Fibroblast of skin of left quadriceps (primary cell): Measurements from ENCODE around the gene OR6C2.
"Not testable (repeated sequence)": the region's sequence is repeated elsewhere in the genome, so short reads cannot be mapped to it uniquely, and the experiment has no call there.

ENCODE experiments used
- DNase-seq, 2 experiments: peaks; one replicate each; pipeline ENCODE4 v3.0.0-alpha.2; 2013; ENCODE audit warnings: low read depth in 2 of 2

Gene OR6C2

DNA sequence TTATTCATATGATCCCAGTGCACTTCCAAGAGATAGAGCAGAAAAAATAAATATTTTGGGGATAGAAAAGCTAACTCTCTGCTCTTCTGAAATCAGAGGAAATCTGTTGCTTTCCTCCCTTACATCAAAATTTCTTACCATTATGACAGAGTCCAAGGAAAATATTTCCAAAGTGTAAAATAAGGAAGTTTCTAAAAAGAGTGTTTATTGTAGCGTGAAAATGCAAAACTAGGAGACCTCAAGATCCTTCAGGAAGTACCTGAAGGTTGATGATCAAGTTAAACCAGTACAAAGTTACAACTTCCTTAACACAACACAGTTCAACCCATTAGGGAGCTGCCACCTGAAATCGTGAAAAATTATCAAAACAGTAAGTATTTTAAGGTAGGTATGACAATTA lies at the start of gene OR6C2:
OR6C2 (plus strand) TSS at position 301 of the 400 bp plus-strand sequence. CDS start 8,138 bp downstream, outside the sequence.
- DNase-seq, result no peak

DNA sequence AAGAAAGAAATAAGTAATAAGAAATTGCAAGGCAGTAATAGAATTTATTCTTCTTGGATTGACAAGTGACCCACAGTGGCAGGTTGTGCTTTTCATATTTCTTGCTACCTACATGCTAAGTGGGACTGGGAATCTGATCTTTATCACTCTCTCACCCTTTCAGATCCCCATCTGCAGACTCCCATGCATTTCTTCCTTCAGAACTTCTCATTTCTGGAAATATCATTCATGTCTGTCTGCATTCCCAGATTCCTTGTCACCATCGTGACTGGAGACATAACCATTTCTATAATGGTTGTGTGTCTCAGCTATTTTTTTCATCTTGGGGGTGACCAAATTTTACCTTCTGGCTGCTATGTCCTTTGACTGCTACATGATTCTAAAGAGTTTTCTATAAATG lies 47.5 kb upstream of the OR6C2 start:
- no peak for DNase-seq

DNA sequence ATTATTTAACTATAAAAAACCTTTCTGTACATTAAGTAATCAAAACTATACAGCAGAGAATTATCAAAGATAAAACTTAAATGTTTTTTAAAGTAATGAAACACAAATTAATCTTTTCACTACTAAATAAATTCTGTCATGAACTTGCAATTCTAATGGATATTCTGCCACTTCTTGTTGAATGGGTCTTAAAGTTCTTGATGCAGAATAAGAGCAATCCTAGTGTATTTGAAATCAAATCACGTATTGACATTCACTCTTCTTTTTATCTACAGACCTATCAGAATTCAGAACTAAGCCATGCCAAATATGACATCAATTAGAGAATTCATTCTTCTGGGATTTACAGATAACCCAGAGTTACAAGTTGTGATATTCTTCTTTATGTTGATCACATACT lies 43.6 kb upstream of the OR6C2 start, which contains the start of gene OR6C65:
OR6C65 (plus strand) TSS at position 301 of the 400 bp plus-strand sequence; CDS start at position 301, 0 bp downstream.
- no peak for DNase-seq

DNA sequence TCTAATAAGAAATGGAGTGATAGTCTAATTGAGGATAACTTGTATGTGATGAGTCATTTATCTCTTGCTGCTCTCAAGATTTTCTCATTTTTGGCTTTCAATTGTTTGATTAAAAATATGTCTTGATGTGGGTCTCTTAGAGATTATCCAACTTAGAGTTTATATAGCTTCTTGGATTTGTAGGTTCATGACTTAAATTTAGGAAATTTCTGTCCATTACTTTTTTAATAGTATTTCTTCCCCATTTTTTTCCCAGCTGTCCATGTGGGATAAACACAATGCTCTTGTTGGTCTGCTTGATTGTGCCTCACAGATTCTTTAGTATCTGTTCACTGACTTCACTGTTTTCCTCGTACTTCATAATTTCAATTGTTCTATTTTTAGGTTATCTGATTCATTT lies 36.0 kb upstream of the OR6C2 start:
- DNase-seq, result no peak

DNA sequence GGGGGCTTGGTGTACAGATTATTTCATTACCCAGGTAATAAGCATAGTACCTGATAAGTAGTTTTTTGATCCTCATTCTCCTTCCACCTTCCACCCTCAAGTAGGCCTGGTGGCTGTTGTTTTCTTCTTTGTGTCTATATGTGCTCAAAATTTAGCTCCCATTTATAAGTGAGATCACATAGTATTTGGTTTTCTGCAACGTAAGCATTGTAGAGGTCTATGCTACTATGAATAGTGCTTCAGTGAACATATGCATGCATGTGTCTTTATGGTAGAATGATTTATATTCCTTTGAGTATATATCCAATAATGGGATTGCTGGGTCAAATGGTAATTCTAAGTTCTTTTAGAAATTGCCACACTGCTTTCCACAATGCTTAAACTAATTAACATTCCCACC lies 34.7 kb upstream of the OR6C2 start:
- DNase-seq, result not testable (repeated sequence)

DNA sequence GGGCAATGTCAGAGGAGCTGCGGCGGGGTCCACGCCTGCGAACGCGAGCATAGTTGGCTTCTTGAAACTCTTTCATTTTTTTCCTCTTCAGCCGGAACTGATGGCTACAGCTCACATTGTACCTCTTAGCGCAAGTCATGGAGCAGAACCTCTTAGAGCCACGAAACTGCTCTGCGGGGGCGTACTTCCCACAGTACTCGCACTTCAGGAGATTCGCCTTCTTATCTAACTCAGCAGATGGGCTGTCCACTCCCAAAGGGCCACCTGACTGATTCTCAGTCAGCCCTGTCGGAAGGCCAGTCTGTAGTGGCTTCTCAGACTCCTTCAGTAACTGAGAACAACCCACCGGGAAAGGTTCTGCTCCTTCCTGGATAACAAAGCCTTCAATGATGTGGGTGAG lies 31.7 kb upstream of the OR6C2 start:
- not testable (repeated sequence) for DNase-seq

DNA sequence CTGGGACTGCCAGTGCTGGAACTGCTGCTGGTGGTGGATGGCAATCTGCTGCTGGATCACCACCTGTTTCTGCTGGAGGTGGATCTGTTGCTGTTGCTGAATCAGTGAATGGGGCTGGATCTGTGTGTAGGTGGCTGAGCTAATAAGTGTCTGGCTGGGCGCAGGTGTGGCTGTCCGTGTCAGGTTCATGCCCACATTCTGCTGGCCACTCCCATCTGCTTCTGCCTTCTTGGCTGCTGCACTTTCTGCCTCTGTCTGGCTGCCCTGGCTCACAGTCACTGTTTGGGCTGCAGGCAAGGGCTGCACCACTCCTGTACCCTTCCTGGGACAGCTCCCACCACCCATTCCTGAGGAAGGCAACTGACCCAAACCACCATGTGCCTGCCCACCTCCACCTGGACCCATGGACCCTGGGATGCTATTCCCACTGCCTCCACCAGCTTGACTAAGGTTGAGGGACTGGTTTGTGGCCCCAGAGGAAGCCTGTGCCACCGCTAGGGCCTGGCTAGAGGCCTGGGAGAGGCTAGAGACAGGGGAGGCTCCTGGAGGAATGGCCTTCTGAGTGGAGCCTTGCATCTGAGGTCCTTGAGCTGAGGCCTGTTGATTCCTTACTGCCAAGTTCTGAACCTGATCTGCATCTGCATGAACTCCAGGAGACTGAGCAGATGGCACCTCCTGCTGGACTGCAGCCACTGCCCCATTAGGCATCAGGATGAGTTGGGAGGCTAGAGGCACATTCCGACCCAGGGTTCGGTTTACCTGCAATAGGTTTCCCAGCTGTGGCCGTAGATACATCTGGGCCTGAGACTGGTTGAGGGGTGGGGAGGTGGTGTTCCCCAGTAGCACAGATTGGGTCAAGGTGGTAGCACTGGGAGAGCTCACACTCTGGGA lies 30.1 kb upstream of the OR6C2 start:
- DNase-seq, result not testable (repeated sequence)

DNA sequence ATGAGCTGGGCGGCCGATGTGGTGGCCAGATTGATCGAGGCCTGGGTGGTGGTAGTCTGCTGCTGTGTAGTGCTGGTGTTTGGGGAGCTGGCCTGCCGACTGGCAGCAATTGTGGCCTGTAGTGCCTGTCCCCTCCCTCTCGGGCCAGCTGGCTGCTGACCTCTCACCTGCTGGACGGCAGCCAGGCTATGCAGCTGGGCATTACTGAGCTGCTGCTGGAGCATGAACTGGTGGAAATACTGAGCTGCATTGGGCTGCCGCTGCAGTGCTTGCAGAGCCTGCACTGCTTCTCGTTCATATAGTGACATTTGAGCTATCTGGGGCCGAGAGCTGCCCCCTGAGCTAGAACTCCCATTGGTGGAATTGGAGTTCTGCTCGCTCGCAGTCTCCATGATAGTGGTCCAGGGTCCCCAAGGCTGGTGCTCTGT lies 29.5 kb upstream of the OR6C2 start:
- DNase-seq, result not testable (repeated sequence)

DNA sequence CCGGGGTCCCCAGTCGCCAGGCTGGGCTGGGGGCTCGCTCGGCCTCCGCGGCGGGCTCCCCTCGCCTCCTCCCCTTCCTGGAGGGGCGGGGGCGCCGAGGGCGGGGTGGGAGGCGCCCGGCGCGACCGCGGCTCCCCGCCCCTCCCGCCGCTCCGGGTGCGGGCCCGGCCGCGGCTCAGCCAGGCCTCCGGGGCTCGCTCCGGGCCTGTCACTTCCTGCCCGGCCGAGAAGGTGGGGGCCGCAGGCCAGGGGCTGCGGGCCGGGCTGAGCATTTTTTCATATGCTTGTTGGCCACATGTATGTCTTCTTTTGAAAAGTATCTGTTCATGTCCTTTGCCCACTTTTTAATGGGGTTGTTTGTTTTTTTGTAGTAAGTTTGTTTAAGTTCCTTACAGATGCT lies 29.0 kb upstream of the OR6C2 start:
- not testable (repeated sequence) for DNase-seq

DNA sequence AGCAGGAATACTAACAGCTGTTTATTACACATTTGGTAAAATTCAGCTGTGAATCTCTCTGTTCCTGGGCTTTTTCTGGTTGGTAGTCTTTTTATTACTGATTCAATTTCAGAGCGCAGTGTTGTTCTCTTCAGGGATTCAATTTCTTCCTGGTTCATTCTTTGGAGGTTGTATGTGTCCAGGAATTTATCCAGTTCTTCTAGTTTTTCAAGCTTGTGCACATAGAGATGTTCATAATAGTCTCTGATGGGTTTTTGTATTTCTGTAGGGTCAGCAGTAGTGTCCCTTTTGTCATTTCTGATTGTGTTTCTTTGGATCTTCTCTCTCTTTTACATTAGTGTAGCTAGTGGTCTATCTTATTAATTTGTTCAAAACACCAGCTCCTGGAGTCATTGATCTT lies 26.9 kb upstream of the OR6C2 start:
- no peak for DNase-seq

DNA sequence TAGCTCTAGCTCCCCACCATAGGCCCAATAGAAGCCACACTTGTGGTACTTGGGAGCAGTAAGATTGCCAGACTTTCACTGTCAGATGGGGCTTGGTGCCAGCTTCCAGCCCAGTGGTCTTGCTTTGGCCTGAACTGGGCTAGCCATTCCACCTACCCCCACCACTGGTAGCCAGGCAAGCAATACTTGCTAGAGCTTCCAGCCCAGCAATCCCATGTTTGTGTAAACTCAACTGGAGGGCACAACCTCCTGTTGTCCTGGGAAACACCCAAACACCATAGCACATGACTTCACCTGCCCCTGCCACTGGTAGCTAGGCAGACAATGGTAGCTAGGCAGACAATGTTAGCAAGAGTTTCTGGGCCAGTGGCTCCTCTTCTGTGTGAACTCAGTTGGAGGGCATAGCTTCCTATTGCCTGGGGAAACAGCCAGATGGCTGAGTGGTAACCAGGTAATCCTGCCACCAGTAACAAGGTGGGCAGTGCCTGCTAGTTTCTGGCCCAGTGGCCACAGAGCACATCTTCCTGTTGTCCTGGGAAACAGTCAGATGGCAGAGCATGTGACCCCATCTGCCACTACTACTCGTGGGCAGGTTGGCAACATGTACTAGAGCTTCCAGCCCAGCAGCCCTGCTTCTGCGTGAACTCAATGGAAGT lies 23.4 kb upstream of the OR6C2 start:
- no peak for DNase-seq

DNA sequence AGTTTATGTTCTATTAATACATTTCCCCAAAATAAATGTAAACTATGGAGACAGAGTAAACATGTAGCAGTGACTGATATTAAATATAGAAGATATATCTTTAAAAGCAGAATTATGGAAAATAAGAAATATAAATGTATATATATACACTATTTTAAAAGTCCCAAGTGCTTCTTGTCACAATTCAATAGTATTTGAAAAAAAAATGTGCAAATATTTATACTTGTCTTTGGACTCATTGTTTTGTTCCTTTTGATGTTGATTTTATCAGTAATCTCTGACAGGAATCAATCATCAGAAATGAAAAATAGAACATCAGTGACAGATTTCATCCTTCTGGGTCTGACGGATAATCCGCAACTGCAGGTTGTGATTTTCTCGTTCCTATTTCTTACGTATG lies 17.9 kb upstream of the OR6C2 start, which contains the start of gene OR6C76:
OR6C76 (plus strand) TSS at position 301 of the 400 bp plus-strand sequence; CDS start at position 301, 0 bp downstream.
- DNase-seq, result no peak

DNA sequence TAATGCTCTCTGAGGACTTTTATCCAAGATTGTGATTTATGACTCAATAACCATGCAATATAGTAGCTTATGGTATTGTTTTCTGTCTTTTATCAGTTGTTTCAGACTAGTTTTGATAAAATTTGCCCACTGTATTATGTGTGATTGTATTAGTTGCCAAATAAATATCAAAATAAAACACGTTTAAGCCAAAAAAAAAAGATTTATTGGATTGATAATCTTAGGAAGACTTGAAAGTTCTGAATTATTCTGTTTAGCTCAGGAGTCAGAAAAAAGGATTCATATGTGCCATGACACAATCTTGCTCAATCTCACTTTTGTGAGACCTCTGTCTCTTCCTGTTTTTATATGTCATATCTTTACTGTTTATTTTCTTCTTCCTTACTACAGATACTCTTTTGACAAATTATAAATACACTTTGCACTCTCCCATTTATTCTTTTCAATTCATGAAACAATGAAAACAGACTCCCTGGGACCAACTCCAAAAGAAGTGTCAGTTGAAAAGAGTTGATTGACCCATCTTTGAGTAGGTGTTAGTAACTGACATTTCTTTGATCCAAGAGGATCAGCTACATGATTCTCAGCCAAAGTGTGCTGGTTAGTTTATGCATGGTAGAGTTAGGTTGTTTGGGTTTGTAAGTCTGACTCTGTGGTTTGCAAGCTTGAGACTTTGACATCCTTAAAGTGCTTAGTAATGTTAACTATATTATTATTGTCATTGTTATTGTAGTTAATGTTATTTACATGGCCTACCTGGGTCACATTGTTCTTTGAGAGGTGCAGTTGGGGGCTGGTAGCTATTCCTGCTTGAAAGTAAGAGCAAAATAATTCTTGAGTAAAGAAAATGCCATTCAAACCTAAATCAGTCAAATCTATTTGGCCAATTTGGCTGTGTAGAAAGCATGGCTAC lies 15.3 kb upstream of the OR6C2 start:
- no peak for DNase-seq

DNA sequence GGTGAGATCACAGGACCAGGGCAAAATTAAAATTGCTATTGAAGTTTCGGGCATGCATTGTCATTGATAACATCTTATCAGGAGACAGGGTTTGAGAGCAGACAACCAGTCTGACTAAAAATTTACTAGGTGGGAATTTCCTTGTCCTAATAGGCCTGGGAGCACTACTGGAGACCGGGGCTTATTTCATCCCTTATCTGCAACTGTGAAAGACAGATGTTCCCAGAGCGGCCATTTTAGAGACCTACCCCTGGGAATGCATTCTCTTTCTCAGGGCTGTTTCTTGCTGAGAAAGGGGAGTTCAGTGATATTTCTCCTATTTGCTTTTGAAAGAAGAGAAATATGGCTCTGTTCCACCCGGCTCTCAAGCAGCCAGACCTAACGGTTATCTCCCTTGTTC lies 2.6 kb upstream of the OR6C2 start:
- DNase-seq, result not testable (repeated sequence)

DNA sequence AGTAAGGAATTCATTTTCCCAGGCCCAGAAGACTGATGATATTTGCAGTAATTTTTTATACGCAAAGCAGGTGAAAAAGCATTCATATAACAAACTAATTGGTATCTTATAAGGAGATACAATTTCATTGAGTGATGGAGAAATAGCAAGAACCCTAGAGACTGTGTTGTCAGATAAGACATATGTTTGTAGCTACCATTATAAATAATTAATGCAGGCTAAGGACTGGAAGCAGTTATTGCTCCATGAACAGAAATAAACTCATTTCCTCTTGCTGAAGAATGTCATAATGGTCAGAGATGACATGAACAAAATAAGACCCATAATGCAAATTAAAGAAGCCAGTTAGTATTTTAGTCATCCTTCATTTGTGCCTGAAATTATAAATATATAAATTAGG lies 1.5 kb downstream of the OR6C2 start:
- no peak for DNase-seq

DNA sequence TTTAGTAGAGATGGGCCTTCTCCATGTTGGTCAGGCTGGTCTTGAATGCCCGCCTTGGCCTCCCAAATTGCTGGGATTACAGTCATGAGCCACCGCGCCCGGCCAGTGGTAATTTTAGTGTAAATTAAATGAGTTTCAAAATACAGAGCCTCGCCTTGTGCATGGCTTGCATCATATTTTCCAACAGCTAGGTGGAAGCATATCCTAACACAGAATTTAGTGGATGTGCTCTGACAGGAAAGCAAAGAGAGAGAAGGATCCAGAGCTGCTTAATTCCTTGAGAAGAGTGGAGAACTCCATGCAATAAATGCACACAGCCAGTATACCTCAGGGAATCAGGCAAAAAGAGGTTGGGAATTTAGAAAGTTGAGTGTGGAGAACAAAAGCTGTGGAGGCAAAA lies 2.5 kb downstream of the OR6C2 start:
- no peak for DNase-seq

DNA sequence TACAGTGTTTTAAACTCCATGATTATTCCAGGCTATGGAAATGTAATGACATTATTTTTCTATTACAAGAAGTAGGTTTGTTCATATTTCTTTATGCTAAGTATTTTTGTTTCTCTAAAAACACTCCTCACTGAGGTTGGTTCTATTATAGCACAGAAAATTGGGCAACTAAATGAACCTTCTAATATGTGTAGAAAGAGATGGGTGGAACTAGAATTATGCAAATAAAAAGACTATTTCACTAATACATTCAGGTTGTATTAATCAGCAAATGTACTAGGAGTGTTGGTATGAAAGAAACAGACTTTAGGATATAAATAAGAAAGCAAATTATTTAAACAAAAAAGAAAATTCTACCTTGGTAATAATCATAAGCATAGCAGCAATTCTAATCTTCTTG lies 4.9 kb downstream of the OR6C2 start:
- no peak for DNase-seq

DNA sequence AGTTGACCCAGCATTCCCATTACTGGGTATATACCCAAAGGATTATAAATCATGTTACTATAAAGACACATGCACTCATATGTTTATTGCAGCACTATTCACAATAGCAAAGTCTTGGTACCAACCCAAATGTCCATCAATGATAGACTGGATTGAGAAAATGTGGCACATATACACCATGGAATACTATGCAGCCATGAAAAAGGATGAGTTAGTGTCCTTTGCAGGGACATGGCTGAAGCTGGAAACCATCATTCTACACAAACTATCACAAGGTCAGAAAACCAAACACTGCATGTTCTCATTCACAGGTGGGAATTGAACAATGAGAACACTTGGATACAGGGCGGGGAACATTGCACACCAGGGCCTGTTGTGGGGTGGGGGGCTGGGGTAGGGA lies 21.1 kb downstream of the OR6C2 start:
- DNase-seq, result not testable (repeated sequence)

DNA sequence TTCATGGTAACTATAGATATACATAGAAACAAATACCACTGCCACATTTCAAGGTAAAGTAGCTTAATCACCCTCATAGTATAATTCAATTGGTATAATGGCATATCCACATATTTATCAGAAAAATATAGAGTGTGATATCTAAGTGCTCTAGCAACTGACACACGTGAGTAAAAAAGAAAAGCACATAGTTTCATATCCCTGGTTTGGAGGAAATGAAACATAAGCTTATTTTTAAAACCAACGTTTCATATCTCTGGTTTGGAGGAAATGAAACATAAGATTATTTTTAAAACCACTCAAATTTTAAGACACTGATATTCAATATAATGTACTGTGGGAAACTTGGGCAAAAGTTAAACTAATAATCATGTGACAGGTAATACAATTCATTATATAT lies 24.0 kb downstream of the OR6C2 start:
- DNase-seq, result no peak

DNA sequence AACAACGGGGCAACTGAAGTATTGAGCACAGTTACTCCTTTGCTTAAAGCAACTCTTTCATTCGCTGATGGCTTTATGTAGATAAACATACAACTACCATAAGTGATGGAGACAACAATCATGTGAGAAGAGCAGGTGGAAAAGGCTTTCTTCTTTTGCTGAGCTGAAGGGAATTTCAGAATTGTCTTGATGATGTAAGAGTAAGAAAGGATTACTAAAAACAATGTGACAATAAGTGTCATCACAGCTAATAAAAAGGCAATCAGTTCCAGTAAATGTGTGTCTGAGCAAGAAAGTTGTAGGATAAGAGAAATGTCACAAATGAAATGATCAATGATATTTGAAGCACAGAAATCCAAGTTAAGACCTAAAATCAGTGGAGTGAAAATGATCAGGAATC lies 25.4 kb downstream of the OR6C2 start:
- no peak for DNase-seq

DNA sequence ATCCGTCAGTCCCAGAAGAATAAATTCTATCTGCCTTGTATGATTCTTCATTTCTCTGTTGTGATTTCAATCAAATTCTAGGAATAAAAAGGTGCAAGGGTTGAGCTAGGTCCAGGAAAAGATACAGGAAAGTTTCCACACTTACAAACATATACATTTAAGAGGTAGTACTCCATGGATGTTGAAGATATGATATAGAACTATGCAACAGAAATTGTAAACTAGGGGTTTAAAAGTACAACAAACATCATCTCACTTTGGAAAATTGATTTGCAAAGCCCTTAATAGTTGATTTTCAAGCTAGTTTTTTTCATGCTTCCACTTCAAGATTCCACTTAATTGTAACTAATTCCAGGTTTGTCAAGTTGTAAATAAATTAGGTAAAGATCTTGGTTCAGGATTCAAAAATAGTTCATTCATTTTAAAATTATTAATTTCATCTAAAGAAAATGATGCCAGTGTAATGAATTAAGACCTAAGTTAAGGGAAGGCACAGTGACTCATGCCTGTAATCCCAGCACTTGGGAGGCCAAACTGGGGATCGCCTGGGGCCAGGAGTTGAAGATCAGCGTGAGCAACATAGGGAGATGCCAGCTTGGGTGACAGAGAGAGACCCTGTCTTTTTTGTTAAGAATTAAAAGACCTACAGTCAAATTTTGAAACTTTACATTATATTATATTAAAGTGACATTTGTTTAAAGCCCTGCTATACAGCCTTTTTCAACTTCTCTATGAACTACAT lies 26.4 kb downstream of the OR6C2 start, which contains the start of gene OR6C70:
OR6C70 (minus strand) TSS at position 51 of the 742 bp plus-strand sequence; CDS start at position 51, 0 bp downstream.
- DNase-seq, result no peak
